PC-9 (cell line): ENCODE data around the gene CORO1A. TPM values are rescaled to one million over a fixed set of nuclear protein-coding genes. Genes with fewer than 3 reads are reported as not detected.

ENCODE experiments used
- BruUV-seq: library from RNA; stranded (reverse); fragments of 400-500 nt; replicated peaks from 2 replicates; lab custom pipeline; 2021; lab: Mats Ljungman, UMichigan
- CTCF ChIA-PET: fragments of 300-600 bp; sonication (Branson Sonifier 250); formaldehyde crosslinking; loops from one replicate; lab custom pipeline; 2022; ENCODE audit warnings: antibody characterized with exemption; lab: Charles Lee
- POLR2A ChIA-PET: fragments of 300-600 bp; sonication (Branson Sonifier 250); formaldehyde crosslinking; loops from one replicate; lab custom pipeline; 2022; ENCODE audit warnings: antibody characterized with exemption; ENCODE audit not compliant: unreplicated experiment; lab: Charles Lee
- DNase-seq, 2 experiments: peaks; one replicate each; pipeline versions ENCODE4 v3.0.0 to v3.0.0-alpha.2; 2015 to 2022; ENCODE audit warnings: mixed read lengths in 1 of 2
- H2AFZ ChIP-seq: fragments of 200-600 bp; sonication (generic); 2 replicates; pipeline ENCODE4 v1.8.1; 2017; ENCODE audit warnings: antibody characterized with exemption
- H3F3A ChIP-seq: fragments of 200-600 bp; sonication (generic); 2 replicates; pipeline ENCODE4 v1.8.1; 2017; ENCODE audit warnings: antibody characterized with exemption, mild to moderate bottlenecking, low read depth; ENCODE audit not compliant: insufficient read depth
- H3K27ac ChIP-seq: fragments of 200-600 bp; sonication (generic); 2 replicates; pipeline ENCODE4 v1.6.1; 2016; ENCODE audit warnings: mixed run types
- H3K27me3 ChIP-seq: fragments of 200-600 bp; sonication (generic); 2 replicates; pipeline ENCODE4 v1.6.1; 2016; ENCODE audit warnings: low read depth, mixed run types; ENCODE audit not compliant: insufficient read depth
- H3K36me3 ChIP-seq: fragments of 200-600 bp; sonication (generic); 2 replicates; pipeline ENCODE4 v1.6.1; 2016; ENCODE audit warnings: low read depth, mixed run types
- H3K4me1 ChIP-seq: fragments of 200-600 bp; sonication (generic); replicated peaks from 2 replicates; pipeline ENCODE4 v1.6.1; 2016; ENCODE audit warnings: mixed run types; ENCODE audit not compliant: insufficient read depth
- H3K4me2 ChIP-seq: fragments of 200-600 bp; sonication (generic); 2 replicates; pipeline ENCODE4 v1.6.1; 2017; ENCODE audit warnings: mixed run types
- H3K4me3 ChIP-seq: fragments of 200-600 bp; sonication (generic); 2 replicates; pipeline ENCODE4 v1.6.1; 2016; ENCODE audit warnings: mixed run types
- H3K79me2 ChIP-seq: fragments of 200-600 bp; sonication (generic); 2 replicates; pipeline ENCODE4 v1.6.1; 2017; ENCODE audit warnings: low read depth, mixed run types
- H3K9me2 ChIP-seq: fragments of 200-600 bp; sonication (generic); 2 replicates; pipeline ENCODE4 v1.8.1; 2017; ENCODE audit warnings: mild to moderate bottlenecking; ENCODE audit not compliant: insufficient read depth
- H3K9me3 ChIP-seq: fragments of 200-600 bp; sonication (generic); 2 replicates; pipeline ENCODE4 v1.8.1; 2016; ENCODE audit warnings: low read depth; ENCODE audit not compliant: insufficient read depth
- H4K20me1 ChIP-seq: fragments of 200-600 bp; sonication (generic); 2 replicates; pipeline ENCODE4 v1.8.1; 2017; ENCODE audit not compliant: insufficient read depth
- EZH2 ChIP-seq: fragments of 200-600 bp; sonication (generic); IDR thresholded peaks from 2 replicates; pipeline ENCODE4 v1.8.0; 2017; ENCODE audit warnings: antibody characterized with exemption, low read depth
- intact Hi-C: fragments of 100-400 bp; cut with micrococcal nuclease; formaldehyde crosslinking; loops from one replicate; pipeline ENCODE4 v1.10.0; 2022; ENCODE audit not compliant: unreplicated experiment
- total RNA-seq: library from RNA; stranded (reverse); gene quantifications from 2 replicates; pipeline ENCODE4 v1.2.3, GENCODE V29; 2021
- TF ChIP-seq, protein P1 (sequence below): fragments of 200-600 bp; sonication (generic); conservative IDR thresholded peaks from 2 replicates; pipeline ENCODE4 v1.6.1; 2017; ENCODE audit warnings: mixed run types, antibody characterized with exemption, mild to moderate bottlenecking, moderate library complexity

CORO1A gene
- total RNA-seq, 1 experiment from 2014 or later, result 7.9 TPM

DNA sequence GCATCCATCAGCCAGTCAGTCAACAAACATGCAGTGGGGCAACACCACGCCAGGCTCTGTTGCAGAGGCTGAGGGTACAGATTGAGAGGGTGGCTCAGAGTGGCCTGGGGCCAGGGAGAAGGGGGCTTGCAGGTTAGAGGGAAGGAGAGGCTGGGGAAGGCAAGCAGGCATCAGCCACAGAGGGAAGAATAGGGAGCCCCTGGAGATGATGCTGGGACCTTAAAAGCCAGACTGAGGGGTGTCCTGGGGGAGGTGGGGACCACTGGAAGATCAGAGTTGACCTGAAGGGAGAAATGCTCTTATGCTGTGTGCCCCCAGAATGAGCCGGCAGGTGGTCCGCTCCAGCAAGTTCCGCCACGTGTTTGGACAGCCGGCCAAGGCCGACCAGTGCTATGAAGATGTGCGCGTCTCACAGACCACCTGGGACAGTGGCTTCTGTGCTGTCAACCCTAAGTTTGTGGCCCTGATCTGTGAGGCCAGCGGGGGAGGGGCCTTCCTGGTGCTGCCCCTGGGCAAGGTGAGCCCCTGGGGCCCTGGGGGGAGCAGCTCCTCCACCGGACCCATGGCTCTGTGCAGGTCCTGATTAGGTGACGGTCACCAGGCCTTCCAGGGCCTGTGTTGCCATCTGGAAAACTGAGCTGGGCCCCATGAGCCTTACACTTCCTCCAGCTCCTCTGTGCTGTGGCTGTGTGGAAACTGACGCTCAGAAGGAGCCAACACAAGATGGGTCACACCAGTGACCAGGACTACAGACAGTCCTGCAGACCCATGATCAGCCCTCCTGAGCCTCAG is 1.7 kb downstream of the CORO1A start:
- ChIA-PET POLR2A (no interaction called here), CTCF (no interaction called here)
- no peak overlapping the region for H3K27ac ChIP-seq

DNA sequence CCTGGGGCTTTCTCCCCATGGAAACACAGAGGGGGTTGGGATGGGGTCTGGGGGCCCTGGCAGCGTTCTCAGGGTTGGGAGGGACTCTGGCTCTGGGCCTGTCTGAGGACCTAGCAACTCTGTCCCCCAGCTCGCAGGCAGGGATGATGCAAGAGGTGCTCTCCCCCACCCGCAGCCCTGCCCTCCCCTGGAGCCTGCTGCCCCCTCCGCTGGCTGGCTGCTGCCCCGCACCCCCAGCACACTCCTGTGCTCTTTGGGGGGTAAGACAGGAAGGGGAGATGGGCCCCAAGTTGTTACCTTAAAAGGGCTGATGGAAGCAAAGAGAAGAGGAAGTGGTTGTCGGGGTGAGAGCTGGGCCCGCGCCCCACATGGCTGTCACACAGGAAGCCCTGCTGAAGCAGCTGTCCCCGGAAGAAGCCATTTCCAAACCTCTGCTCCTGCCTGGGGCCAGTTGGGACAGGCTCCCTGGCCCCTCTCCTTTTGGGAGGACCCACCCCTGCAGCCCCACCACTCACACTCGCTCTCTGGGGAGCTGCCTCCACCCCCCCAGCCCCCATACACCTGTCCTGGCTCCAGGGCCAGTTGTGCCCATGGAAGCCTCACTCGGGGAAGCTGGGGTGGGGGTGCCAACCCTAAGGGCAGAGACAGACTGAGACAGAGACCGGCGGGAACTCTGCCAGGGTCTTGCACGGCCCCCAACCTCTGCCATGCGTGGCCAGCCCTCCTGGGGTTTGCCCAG is 2.5 kb downstream of the CORO1A start:
- Histone ChIP-seq H3F3A (peaks cover 24% of the 10 kb centered on the region; the same call in 1 of the 2 replicates), H3K9me2 (no peaks in the 10 kb centered on the region), H3K27ac (no peak overlapping the region), H3K9me3 (no peaks in the 10 kb centered on the region), H3K79me2 (no peaks in the 10 kb centered on the region), H3K4me1 (peaks cover 8% of the 10 kb centered on the region), H3K27me3 (no peaks in the 10 kb centered on the region), H3K4me2 (no peak overlapping the region), H3K4me3 (no peak overlapping the region), H3K36me3 (no peaks in the 10 kb centered on the region), H2AFZ (no peak overlapping the region), H4K20me1 (no peaks in the 10 kb centered on the region)
- DNase-seq, result no peak
- intact Hi-C loops, result no loop called here
- no TSS peak for BruUV-seq
- ChIA-PET POLR2A (no interaction called here), CTCF (interaction anchor here (0.6 kb wide), 1 partner anchor 509 kb away, joined by 11 read pairs; no protein-coding TSS in a partner anchor)
- TF ChIP-seq, protein P1, sequence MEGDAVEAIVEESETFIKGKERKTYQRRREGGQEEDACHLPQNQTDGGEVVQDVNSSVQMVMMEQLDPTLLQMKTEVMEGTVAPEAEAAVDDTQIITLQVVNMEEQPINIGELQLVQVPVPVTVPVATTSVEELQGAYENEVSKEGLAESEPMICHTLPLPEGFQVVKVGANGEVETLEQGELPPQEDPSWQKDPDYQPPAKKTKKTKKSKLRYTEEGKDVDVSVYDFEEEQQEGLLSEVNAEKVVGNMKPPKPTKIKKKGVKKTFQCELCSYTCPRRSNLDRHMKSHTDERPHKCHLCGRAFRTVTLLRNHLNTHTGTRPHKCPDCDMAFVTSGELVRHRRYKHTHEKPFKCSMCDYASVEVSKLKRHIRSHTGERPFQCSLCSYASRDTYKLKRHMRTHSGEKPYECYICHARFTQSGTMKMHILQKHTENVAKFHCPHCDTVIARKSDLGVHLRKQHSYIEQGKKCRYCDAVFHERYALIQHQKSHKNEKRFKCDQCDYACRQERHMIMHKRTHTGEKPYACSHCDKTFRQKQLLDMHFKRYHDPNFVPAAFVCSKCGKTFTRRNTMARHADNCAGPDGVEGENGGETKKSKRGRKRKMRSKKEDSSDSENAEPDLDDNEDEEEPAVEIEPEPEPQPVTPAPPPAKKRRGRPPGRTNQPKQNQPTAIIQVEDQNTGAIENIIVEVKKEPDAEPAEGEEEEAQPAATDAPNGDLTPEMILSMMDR, result no peak
- TF ChIP-seq EZH2, result no peak

More for the DNA sequence above, 1.7 kb downstream of the CORO1A start:
- H4K20me1 ChIP-seq, result no peaks in the 10 kb centered on the region
- no peaks in the 10 kb centered on the region for H3K9me3 ChIP-seq
- no peak for DNase-seq
- H3K27me3 ChIP-seq, result no peaks in the 10 kb centered on the region
- BruUV-seq, result no TSS peak
- H3K79me2 ChIP-seq, result no peaks in the 10 kb centered on the region
- H3K4me2 ChIP-seq, result no peak overlapping the region
- no peaks in the 10 kb centered on the region for H3K9me2 ChIP-seq
- H2AFZ ChIP-seq, result no peak overlapping the region
- H3K4me1 ChIP-seq, result peaks cover 8% of the 10 kb centered on the region
- no peaks in the 10 kb centered on the region for H3K36me3 ChIP-seq
- intact Hi-C loops, result no loop called here
- no peak overlapping the region for H3K4me3 ChIP-seq
- no peak for TF ChIP-seq EZH2
- TF ChIP-seq, protein P1, result no peak
- H3F3A ChIP-seq, result peaks cover 24% of the 10 kb centered on the region; the same call in 1 of the 2 replicates

DNA sequence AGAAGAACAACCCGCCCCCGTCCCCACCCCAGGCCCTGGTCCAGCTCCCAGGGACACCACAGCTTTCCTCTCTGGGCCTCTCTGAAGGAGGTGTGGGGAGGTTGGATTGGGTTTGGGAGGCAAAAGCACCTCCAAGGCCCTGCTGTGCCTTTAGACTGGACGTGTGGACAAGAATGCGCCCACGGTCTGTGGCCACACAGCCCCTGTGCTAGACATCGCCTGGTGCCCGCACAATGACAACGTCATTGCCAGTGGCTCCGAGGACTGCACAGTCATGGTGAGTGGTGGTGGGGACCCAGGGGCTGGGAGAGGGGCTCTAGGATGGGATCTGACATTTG is 3.0 kb downstream of the CORO1A start:
- H3K36me3 ChIP-seq, result no peaks in the 10 kb centered on the region

More for the DNA sequence above, 3.0 kb downstream of the CORO1A start:
- H3K27me3 ChIP-seq, result no peaks in the 10 kb centered on the region
- H3K9me3 ChIP-seq, result no peaks in the 10 kb centered on the region
- TF ChIP-seq, protein P1, result no peak
- no peak for TF ChIP-seq EZH2
- H3K79me2 ChIP-seq, result no peaks in the 10 kb centered on the region
- ChIA-PET POLR2A (no interaction called here), CTCF (interaction anchor here (0.6 kb wide), 1 partner anchor 508 kb away, joined by 11 read pairs; no protein-coding TSS in a partner anchor)
- H3K27ac ChIP-seq, result no peak overlapping the region
- DNase-seq, result no peak
- intact Hi-C loops, result no loop called here
- peaks cover 24% of the 10 kb centered on the region; the same call in 1 of the 2 replicates for H3F3A ChIP-seq
- peaks cover 8% of the 10 kb centered on the region for H3K4me1 ChIP-seq
- no peaks in the 10 kb centered on the region for H3K9me2 ChIP-seq
- no peaks in the 10 kb centered on the region for H4K20me1 ChIP-seq
- BruUV-seq, result no TSS peak
- no peak overlapping the region for H3K4me2 ChIP-seq
- no peak overlapping the region for H2AFZ ChIP-seq
- H3K4me3 ChIP-seq, result no peak overlapping the region
